Glutamatergic neuron (in vitro differentiated cells): Measurements from ENCODE around the gene ZNF740. TPM values are rescaled to one million over a fixed set of nuclear protein-coding genes. Genes with fewer than 3 reads are reported as not detected.
A peak's percentile ranks its signal among the peaks of the same experiment; 100 is the strongest.

ENCODE experiments used
- DNase-seq: peaks from one replicate; pipeline ENCODE4 v3.0.0; 2022
- H3K27ac Mint-ChIP-seq: one replicate; pipeline ENCODE4 v1.8.0; 2020; ENCODE audit warnings: mild to moderate bottlenecking, mixed read lengths, inconsistent platforms; ENCODE audit not compliant: unreplicated experiment
- H3K27me3 Mint-ChIP-seq: one replicate; pipeline ENCODE4 v1.8.0; 2020; ENCODE audit warnings: mild to moderate bottlenecking, moderate library complexity, mixed read lengths, inconsistent platforms; ENCODE audit not compliant: unreplicated experiment
- H3K36me3 Mint-ChIP-seq: one replicate; pipeline ENCODE4 v1.8.0; 2020; ENCODE audit warnings: mild to moderate bottlenecking, mixed read lengths, inconsistent platforms; ENCODE audit not compliant: unreplicated experiment
- H3K4me1 Mint-ChIP-seq: one replicate; pipeline ENCODE4 v1.8.0; 2020; ENCODE audit warnings: mild to moderate bottlenecking, low read depth, mixed read lengths, inconsistent platforms; ENCODE audit not compliant: unreplicated experiment
- H3K4me3 Mint-ChIP-seq: one replicate; pipeline ENCODE4 v1.8.0; 2020; ENCODE audit warnings: mild to moderate bottlenecking, mixed read lengths, inconsistent platforms; ENCODE audit not compliant: unreplicated experiment
- H3K9me3 Mint-ChIP-seq: one replicate; pipeline ENCODE4 v1.8.0; 2020; ENCODE audit warnings: mild to moderate bottlenecking, moderate library complexity, mixed read lengths, inconsistent platforms; ENCODE audit not compliant: unreplicated experiment
- total RNA-seq: library from RNA; stranded (reverse); fragmentation: NEBNext Ultra II Directional; extraction: Animal tissue kit (Norgen Biotek cat#: 25700); gene quantifications from one replicate; pipeline ENCODE4 v1.2.1, GENCODE V29; 2021; ENCODE audit not compliant: unreplicated experiment
- TF ChIP-seq, protein P1 (sequence below): fragments of 200-600 bp; sonication (generic); IDR thresholded peaks from one replicate; pipeline ENCODE4 v1.5.0; 2021; ENCODE audit not compliant: partially characterized antibody, unreplicated experiment

ZNF740 gene
- total RNA-seq, 1 donor from 2014 or later, result 38.2 TPM

DNA sequence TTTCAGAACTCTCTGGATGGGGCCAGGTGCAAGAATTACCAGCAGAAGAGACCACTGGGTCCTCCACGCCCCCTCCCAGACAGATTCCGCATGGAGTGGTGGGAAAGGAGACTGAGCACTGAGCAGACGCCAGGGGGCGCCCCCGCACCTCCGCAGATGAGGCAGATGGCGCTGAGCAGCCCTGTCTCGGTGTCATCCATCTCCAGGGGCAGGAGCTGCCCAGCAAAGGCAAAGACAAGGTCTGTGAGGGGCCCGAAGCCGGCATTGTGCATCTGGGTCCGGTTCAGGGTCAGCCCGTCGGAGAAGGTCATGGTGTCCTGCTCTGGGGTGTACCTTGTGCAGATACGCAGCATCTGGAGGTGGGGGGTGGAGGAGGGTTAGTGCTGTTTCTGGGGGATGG is 32.8 kb downstream of the ZNF740 start:
- TF ChIP-seq, protein P1, sequence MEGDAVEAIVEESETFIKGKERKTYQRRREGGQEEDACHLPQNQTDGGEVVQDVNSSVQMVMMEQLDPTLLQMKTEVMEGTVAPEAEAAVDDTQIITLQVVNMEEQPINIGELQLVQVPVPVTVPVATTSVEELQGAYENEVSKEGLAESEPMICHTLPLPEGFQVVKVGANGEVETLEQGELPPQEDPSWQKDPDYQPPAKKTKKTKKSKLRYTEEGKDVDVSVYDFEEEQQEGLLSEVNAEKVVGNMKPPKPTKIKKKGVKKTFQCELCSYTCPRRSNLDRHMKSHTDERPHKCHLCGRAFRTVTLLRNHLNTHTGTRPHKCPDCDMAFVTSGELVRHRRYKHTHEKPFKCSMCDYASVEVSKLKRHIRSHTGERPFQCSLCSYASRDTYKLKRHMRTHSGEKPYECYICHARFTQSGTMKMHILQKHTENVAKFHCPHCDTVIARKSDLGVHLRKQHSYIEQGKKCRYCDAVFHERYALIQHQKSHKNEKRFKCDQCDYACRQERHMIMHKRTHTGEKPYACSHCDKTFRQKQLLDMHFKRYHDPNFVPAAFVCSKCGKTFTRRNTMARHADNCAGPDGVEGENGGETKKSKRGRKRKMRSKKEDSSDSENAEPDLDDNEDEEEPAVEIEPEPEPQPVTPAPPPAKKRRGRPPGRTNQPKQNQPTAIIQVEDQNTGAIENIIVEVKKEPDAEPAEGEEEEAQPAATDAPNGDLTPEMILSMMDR, result peak; percentile 94
- H3K36me3 Mint-ChIP-seq, result no peaks in the 10 kb centered on the region
- peaks cover 12% of the 10 kb centered on the region for H3K27me3 Mint-ChIP-seq
- H3K9me3 Mint-ChIP-seq, result peaks cover 8% of the 10 kb centered on the region
- peaks cover 11% of the 10 kb centered on the region for H3K4me1 Mint-ChIP-seq
- peak; percentile 95 for DNase-seq
- H3K27ac Mint-ChIP-seq, result peak overlapping the region; percentile 52
- peak overlapping the region; percentile 6 for H3K4me3 Mint-ChIP-seq

DNA sequence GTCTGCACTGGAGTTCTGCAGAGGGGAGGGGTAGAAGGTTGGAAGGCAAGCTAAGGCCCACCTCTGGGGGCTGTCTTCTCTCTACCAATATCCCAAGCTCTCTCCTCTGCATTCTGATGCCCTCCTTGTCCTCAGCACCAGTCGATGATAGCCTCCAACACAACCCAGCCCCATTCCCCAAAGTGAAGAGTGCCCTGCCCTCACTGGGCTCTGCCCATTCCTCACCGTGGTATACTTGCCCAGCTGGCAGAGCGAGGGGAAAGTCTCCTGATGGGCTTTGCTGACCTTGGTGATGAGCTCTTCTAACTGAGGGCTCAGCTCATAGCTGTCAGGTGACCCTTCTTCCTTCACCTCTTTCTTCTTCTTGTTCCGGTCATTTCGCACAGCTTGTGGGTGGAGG is 33.7 kb downstream of the ZNF740 start:
- TF ChIP-seq, protein P1, result no peak
- no peak overlapping the region for H3K4me3 Mint-ChIP-seq
- H3K4me1 Mint-ChIP-seq, result peaks cover 11% of the 10 kb centered on the region
- H3K27ac Mint-ChIP-seq, result no peak overlapping the region
- DNase-seq, result no peak
- H3K27me3 Mint-ChIP-seq, result peaks cover 14% of the 10 kb centered on the region
- H3K36me3 Mint-ChIP-seq, result no peaks in the 10 kb centered on the region
- H3K9me3 Mint-ChIP-seq, result peaks cover 8% of the 10 kb centered on the region

DNA sequence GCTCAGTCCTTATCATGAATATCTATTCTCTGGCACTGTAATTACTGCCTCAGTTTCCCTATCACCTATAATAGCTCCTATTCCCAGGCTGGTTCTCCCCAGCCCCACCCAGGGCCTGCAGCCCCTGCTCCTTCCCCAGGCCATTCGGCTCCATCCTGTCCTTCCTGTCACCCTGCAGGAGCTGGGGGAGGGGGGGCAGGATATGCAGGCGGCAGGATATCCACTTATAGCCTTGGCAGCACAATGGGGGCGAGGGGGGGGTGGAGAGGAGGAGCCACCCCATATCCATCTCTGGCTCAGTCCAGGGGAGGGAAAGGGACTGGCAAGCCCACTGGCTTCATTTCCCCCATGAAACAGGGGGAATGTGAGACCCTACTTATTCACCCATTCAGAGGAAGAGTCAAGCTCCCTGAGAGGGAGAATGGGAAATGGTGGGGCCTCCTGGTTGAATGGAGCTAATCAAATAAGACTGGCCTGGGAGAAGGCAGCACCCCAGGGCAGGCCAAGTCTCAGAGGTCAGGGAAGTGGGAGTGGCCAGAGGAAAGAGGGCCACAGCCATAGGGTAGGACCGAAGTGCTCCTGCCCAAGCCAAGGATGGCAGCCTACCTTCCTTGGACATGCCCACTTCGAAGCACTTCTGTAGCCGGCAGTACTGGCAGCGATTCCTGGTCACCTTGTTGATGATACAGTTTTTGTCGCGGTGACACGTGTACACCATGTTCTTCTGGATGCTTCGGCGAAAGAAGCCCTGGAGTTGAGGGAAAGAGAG is 34.3 kb downstream of the ZNF740 start:
- DNase-seq, result no peak
- Mint-ChIP-seq H3K4me1 (peaks cover 11% of the 10 kb centered on the region), H3K36me3 (no peaks in the 10 kb centered on the region), H3K27ac (no peak overlapping the region), H3K9me3 (peaks cover 12% of the 10 kb centered on the region), H3K27me3 (peaks cover 19% of the 10 kb centered on the region), H3K4me3 (no peak overlapping the region)
- TF ChIP-seq, protein P1, result no peak

DNA sequence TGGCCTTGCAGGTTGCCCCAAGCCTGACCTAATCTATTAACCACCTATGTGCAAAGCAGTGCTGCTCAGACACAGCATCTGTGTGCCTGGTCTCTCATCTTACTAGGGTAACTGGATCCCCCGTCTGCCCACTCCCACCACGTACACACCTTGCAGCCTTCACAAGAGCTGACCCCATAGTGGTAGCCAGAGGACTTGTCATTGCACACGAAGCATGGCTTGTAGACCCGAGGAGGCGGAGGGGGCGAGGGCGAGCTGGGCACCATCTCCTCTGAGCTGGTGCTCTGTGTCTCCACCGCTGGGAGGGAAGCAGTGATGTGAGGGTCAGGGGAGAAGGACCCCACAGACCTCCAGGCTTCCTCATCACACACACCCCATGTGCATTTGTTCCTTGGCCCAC is 35.0 kb downstream of the ZNF740 start:
- H3K4me1 Mint-ChIP-seq, result peaks cover 11% of the 10 kb centered on the region
- no peaks in the 10 kb centered on the region for H3K36me3 Mint-ChIP-seq
- peaks cover 12% of the 10 kb centered on the region for H3K9me3 Mint-ChIP-seq
- H3K4me3 Mint-ChIP-seq, result no peak overlapping the region
- TF ChIP-seq, protein P1, result no peak
- H3K27ac Mint-ChIP-seq, result no peak overlapping the region
- peaks cover 22% of the 10 kb centered on the region for H3K27me3 Mint-ChIP-seq
- DNase-seq, result no peak

DNA sequence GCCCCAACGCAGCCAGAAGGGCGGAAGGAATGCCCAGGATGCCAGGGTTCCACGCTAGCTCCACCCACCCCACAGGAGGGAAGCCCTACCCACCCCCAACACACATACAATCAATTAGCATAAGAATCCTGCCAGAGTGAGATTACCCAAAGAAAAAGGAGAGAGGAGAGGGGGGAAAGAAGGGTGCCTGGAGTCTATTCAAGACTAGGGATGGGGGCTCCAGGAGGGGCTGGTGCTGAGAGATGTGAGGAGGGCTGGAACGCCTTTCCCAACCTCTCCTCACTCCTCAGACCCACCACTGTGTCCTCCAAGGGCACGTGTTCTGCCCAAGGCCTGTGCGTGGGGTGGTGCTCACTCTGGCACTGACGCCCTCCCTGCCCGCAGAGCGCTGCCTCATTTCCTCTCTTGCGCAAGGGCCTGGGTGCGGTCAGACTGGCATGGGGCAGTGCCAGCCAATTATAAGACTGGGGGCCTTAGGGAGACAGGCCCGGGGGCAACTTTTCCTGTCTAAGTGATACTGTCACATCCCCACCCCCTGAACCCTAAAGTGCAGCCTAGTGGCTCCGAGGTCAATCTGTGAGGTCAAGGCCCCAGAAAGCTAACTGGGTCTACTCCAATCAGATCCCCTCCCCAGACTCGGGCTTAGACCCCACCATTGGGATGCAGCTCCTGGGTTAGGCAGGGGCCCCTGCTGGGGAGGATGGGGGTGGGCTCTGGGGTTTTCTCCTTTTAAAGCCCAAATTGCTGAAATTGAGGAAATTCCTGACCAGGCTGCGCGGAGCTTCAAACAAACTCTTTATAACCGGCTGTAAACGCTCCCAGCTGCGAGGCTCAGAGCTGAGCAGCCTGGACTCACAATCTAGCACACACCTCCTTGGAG is 36.8 kb downstream of the ZNF740 start:
- Mint-ChIP-seq H3K4me3 (no peak overlapping the region), H3K9me3 (peaks cover 12% of the 10 kb centered on the region), H3K4me1 (peaks cover 15% of the 10 kb centered on the region), H3K27me3 (peaks cover 26% of the 10 kb centered on the region), H3K36me3 (no peaks in the 10 kb centered on the region), H3K27ac (peak overlapping the region; percentile 17)
- TF ChIP-seq, protein P1, result no peak
- no peak for DNase-seq
